HuH-7 (cell line): ENCODE data around the gene SLC22A2.
"Not testable (repeated sequence)": the region's sequence is repeated elsewhere in the genome, so short reads cannot be mapped to it uniquely, and the experiment has no call there.

Experiments used
- DNase-seq: peaks from one replicate; pipeline ENCODE4 v3.0.0; 2011; ENCODE audit warnings: low spot score

The SLC22A2 gene

DNA sequence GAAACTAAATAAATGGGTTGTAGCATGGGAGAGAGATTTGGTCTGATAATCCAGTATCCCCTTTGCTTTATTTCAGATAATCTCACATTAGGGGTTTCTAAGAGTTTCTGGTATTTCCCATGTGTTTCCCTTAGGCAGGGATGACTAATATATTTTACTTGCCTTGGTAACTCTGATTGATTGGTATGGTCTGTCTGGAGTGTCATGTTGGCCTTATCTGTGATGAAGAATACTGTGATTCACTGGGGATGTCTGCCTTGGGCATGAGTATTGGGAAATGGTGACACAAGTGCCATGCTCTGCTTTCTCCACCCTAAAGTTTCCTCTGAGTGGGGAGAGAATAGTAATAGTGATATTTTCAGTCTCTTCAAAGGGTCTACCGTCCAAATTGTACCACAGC lies 10.1 kb downstream of the SLC22A2 start:
- no peak for DNase-seq

DNA sequence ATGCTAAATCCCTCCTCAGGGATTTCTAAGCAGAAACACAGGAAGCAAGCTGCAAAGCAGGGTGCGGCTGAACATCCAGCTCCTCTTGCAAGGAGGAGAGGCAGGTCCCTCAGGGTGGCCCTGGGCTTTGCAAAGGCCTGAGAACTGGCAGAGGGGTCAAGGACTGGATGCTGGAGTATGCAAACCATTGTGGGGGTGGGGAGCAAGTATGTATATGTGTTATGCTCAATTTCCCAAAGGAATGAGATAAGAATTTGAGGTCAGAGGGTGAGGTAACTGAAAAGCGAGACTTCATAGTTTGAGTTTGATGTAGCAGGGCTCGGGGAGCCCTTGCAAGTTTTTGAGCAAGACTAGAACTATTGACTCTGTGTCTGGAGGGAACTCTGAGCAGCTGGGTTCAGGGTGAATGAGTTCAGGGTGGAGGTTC lies 11.2 kb downstream of the SLC22A2 start:
- DNase-seq: no peak

DNA sequence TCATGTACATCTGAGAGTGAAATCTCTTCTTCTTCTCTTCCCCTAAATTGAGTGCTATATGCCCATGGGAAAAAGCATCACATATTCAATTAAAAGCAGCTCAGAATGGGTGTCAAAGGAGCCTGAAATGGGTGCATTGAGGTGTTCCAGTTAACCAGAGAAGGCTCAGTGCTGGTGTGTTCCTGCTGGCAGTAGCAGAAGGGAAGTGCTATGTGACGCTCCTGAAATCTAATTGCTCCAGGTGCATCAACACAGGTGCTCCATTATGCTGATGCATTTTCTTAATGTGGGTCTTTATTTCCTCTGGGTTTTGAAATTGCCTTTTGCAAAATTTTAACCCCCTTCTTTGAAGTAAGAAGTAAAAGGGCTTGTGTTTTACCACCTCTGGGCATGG lies 17.9 kb downstream of the SLC22A2 start:
- DNase-seq: no peak

DNA sequence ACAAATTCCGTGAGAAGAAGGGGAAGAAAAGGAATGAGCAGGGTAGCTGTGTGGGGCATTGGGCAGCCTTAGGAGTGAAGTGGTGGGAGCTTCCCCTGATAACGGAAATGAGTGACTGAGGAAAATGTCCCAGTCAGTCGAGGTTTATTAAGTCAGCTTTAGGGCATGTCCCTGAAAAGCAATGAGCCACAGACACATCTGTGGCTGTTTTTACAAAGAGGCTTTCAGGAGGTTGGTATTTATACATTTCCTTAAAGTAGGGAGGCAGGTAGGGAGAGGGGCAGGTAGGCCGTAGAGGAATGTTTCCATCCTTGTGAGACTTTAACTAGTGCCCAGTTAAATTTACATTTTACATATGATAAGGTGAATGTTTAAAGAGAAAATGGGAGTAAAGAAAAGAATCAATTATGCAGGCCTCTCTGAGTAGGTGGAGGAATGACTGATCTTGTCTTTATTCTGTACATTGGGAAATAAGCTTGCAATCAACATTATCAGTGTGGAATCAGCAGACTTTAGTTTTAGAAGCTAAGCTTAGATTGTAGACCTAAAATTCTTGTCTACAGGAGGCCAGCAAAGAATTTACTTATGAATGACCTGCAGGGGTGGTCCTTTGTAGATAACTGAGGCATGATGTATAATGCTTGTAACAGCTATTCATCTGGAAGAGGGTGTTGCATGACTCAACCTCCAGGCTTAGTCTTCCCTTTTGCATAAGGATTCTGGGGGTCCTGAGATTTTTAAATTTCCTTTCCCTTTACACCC lies 18.5 kb downstream of the SLC22A2 start:
- DNase-seq: no peak

DNA sequence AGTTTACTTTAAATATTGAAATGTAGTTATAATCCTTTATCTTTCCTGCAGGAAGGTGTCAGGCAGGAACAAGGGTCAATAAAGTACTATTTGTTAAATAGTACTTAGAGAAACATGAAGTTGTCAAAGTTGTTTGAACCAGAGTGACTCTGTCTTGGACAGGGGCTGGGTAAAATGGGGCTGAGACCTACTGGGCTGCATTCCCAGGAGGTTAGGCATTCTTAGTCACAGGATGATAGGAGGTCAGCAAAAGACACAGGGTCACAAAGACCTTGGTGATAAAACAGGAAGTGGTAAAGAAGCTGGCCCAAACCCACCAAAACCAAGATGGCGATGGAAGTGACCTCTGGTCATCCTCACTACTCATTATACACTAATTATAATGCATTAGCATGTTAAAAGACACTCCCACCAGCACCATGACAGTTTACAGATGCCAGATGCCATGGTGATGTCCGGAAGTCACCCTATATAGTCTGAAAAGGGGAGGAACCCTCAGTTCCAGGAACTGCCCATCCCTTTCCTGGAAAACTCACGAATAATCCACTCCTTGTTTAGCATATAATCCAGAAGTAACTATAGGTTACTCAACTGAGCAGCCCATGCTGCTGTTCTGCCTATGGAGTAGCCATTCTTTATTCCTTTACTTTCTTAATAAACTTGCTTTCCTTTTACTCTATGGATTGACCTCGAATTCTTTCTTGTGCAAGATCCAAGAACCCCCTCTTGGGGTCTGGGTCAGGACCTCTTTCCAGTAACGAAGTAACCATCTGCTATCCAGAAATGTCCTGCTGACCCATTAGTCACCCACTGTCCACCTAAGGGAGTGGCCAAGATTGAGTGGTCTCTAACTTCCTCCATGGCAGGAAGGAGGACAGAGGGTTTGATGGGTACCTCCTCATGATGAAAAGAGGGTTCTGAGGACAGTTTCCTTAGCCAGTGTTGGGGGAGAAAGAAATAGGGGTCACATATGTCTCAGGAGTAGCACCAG lies 19.6 kb downstream of the SLC22A2 start:
- DNase-seq: no peak

DNA sequence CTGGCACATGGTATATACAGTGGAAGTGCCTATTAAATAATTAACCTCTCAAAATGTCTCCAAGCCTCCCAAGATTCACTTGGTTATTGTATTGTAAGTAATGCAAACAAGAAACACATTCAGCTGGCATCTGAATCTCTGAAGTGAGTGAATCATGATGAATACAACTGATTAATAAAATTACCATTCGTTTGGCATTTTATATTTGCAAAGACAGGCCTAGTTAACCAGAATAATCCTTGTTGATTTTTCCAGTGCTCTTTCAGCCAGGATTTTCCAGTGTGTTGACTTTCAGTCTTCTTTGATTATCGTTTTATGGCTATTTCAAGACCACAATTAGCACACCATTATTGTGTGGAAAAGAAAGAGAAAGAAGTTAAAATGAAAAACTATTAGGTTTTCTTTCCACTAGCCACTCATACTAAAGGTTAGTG lies 20.3 kb downstream of the SLC22A2 start:
- no peak for DNase-seq

DNA sequence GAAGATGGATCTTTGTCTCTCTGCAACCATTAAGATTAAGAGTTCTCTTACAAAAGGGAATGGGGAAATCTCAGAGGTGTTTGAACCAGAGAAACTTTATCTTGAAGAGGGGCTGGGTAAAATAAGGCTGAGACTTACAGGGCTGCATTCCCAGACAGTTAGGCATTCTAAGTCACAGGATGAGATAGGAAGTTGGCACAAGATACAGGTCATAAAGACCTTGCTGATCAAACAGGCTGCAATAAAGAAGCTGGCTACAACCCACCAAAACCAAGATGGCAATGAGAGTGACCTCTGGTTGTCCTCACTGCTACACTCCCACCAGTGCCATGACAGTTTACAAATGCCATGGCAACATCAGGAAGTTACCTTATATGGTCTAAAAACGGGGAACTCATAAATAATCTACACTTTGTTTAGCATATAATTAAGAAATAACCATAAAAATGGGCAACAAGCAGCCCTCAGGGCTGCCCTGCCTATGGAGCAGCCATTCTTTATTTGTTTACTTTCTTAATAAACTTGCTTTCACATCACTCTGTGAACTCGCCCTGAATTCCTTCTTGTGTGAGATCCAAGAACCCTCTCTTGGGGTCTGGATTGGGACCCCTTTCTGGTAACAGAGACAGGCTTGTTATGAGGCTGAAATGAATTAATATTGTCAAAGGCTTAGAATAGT lies 20.9 kb downstream of the SLC22A2 start:
- DNase-seq: not testable (repeated sequence)

DNA sequence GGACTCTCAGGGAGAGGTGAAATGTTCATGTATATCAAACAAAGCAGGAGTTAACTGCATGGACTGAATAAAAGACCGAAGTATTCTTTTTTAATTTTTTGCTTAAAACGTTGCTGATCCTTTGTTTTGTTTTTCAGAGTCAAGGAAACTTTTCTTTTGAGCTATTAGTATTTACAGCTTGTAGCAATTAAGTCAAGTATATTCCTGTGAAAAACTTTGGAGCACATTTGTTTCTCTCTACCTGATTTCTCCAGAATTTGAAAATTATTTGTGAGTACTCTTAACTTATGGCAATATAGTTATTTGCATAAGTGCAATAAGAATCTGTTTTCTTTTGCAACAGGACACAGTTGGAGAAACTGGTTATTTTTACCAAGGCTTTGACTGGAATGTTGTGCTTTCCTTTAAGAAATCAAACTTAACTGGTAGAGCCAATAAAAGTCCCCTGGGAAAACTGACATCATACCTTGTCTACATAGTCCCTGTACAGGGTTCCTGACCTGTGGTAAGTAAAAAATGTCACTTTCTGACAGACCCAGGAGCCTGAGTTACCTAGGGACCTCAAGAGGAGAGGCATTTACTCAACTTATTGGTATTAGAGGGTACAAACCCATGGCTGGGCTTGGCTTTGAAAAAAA lies 22.3 kb downstream of the SLC22A2 start:
- DNase-seq: not testable (repeated sequence)

DNA sequence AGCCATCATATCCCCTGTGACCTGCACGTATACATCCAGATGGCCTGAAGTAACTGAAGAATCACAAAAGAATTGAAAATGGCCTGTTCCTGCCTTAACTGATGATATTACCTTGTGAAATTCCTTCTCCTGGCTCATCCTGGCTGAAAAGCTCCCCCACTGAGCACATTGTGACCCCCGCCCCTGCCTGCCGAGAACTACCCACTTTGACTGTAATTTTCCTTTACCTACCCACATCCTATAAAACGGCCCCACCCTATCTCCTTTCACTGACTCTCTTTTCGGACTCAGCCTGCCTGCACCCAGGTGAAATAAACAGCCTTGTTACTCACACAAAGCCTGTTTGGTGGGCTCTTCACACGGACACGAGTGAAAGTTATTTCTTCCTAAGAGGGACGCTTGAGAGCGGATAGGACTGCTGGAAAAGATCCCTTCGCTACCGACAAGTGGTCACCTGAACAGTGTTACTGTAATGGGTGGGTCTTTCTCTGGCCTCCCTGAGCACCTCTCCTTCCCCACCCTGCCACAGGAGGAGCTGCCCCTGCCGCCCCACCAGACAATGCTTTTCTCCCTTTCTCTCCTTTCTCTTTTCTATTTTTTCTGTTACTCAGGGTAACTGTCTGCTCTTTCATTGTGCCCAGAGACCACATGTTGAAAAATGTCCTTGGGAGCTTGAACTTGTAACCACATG lies 24.5 kb downstream of the SLC22A2 start:
- DNase-seq: not testable (repeated sequence)

DNA sequence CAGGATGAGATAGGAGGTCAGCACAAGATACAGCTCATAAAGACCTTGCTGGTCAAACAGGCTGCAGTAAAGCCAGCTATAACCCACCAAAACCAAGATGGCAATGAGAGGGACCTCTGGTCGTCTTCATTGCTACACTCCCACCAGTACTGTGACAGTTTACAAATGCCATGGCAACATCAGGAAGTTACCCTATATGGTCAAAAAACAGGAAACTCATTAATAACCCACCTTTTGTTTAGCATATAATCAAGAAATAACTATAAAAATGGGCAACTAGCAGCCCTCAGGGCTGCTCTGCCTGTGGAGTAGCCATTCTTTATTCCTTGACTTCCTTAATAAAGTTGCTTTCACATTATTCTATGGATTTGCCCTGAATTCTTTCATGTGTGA lies 30.9 kb downstream of the SLC22A2 start:
- DNase-seq: no peak

DNA sequence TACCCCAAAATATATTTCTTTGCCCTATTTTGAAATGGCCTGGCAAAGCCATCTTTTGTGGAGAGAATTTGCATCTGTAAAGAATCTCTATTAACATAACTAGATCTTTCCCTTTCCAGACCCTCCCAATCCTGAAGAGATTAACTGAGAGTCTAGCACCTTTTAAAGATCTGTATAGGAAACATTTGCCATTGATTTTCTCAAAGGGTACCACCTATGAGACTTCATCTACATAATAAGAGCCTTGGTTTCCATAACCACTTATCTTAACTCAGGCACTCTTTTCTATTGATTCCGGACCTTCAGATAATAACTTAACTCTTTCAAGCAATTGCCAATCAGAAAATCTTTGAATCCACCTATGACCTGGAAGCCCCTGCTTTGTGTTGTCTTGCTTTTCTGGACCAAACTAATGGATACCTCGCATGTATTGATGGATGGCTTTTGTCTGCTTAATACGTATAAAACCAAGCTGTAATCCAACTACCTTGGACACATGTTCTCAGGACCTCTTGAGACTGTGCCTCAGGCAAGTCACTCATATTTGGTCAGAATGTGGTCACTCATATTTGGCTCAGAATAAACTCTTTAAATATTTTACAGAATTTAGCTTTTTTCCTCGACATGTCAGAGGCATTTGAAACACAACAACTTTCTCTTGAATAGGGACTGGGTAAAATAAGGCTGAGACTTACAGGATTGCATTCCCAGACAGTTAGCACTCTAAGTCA lies 31.4 kb downstream of the SLC22A2 start:
- DNase-seq: no peak

DNA sequence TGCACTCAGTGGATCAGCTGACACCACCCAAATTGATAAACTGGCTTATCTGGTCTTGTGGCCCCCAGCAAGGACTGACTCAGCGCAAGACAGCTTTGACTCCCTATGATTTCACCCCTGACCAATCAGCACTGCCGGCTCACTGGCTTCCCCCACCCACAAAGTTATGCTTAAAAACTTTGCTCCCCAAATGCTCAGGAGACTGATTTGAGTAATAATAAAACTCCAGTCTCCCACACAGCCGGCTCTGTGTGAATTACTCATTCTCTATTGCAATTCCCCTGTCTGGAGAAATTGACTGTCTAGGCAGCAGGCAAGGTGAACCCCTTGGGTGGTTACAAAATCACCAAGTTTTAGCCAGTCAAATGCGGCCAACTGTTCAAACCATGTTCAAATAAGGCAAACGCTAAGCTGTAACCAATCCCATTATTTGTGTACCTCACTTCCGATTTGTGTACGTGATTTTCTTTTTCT lies 32.5 kb downstream of the SLC22A2 start:
- DNase-seq: no peak

DNA sequence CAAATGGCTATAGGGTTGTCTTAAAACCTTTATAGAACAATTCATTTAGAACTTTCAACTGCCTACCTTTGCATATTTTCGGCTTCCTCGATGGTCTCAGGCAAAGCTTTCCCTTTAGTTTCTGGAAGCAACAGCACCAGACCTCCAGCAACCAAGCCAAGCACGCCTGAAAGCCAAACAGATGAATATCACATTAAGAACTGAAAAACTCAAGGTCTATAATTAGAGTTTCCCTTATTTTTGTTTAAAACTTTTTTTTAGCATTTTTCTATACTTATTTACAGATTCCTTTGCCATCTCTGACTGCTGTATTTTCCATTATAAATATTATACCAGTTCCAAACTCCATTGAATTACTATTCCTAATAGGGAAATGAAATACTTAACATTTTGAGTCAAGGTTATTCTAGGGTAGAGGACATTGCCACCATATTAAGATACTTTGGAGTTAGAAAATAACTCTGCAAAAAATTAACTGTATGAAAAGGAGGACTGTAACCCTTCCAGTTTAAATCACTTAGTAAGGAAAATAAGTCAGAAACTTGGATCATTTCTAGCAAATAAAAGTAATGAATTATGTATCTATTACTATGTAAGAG lies 33.9 kb downstream of the SLC22A2 start:
- no peak for DNase-seq

DNA sequence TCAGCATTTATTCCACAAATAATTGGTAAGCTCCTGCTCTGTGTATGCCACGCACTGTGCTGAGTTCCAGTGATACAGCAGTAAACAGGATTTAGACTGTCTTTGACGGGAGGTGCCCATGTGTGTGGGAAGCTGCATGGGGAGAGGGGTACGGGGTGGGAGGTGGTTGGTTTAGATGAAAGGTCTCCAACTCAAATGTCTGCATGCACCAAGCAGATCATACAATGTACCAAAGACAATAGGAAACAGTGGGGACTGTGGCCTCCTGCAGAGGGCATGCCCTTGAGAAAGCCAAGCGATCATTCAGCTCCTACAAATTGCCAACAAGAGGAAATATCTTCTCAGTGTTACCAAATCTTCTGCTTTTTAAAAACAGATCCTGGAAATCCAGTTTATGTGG lies 36.1 kb downstream of the SLC22A2 start:
- no peak for DNase-seq

DNA sequence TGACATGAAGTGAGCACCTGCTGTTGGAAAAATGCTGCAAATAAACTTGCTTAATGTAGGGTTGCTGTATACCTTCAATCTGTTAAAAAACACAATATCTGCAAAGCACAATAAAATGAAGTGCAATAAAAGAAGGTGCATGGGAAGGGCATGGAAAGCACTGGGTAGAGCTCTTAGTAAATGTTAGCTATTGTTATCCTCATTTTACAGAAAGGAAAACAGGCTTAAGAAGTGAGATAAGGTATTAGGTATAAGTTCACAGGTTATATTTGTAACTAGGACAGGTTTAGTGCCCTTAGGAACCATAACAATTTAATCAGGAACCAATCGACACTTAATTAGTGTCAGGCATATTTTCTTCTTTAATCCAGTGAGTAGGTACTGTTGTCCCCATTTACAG lies 36.7 kb downstream of the SLC22A2 start:
- no peak for DNase-seq

DNA sequence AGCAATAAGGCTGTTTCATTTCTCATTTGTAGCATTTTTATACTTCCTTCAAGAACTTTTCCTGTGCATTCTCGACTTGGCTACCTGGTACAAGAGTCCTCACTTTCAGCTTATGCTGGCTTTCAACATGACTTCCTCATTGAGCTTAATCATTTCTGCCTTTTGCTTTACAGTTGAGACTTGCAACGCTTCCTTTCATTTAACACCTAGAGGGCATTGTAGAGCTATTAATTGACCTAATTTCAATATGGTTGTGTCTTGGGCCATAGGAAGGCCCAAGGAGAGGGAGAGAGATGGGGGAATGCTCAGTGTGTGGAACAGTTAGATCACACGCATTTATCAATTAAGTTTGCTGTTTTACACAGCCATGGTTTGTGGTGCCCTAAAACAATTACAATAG lies 37.2 kb downstream of the SLC22A2 start:
- DNase-seq: no peak

DNA sequence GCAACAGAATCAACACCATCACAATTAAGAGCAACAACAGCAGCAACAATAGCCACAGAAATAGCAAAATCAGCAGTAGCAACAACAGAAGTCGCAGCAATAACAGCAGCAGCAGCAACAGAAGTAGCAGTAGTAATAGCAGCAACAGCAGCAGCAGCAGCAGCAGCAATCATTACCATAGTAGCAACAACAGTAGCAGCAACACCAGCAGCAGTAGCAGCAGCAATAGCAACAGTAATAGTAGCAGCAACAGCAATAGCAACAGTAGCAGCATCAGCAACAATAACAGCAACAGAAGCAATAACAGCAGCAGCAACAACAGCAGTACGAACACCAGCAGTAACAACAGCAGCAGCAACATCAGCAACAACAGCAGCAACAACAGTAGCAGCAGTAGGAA lies 39.8 kb downstream of the SLC22A2 start:
- DNase-seq: no peak

DNA sequence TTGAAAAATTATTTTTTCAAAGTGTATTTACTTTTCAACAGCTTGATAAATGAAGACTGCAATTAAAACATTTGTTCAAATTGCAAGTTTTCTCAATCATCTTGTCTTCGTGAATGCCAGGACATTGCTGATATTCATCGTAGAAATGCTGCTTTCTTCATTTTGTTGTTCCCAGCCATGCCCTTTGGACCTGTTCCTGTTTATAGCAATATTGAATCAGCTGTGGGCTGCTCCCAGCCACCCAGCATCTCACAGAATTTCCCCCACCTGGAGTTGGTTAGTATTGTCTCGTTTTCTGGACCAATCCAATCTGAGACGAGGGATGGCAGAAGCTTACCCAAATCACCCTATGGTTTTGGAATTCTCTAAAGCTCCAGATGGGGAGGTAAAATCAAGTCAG lies 40.8 kb downstream of the SLC22A2 start:
- no peak for DNase-seq

DNA sequence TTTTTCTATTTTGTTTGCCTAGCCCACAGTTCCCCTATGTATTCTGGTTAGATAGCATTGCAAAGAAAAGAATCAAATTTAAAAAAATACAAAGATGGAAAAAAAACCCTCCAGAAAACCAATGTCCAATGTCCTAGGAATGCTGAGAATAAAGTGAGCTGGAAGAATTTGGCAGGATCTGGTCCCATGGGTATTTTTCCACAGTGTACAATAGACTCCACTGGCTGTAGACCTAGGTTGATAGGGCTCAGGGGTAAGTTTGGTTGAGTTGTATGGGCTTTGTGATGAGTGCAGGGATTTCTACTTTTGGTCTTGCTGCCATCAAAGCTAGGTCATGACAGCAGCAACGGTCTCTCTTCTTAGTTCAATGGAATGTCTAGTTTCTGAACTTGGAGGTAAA lies 41.5 kb downstream of the SLC22A2 start:
- DNase-seq: no peak

DNA sequence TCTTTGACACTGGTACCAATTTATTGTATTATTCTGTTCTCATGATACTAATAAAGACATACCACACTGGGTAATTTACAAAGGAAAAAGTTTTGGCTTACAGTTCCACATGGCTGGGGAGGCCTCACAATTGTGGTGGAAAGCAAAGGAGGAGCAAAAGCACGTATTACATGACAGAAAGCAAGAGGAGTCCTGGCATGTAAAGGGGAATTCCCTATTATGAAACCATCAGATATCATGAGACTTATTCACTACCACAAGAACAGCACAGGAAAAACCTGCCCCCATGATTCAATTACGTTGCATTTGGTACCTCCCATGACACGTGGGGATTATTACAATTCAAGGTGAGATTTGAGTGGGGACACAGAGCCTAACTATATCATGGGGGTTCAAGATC lies 43.4 kb downstream of the SLC22A2 start:
- no peak for DNase-seq
